Pulmonary artery endothelial cell (primary cell): ENCODE results near the gene GRHL3. TPM values are rescaled to one million over a fixed set of nuclear protein-coding genes. Genes with fewer than 3 reads are reported as not detected.

Source experiments
- DNase-seq: peaks from one replicate; pipeline ENCODE4 v3.0.0-alpha.2; 2011; ENCODE audit warnings: low read depth, low spot score
- total RNA-seq: library from RNA; depleted of rRNA; stranded (reverse); fragments of >200 nt; gene quantifications from 2 replicates; pipeline ENCODE4 v1.2.3, GENCODE V29; 2014

GRHL3 gene
- total RNA-seq, 1 donor from 2014 or later: not detected

DNA sequence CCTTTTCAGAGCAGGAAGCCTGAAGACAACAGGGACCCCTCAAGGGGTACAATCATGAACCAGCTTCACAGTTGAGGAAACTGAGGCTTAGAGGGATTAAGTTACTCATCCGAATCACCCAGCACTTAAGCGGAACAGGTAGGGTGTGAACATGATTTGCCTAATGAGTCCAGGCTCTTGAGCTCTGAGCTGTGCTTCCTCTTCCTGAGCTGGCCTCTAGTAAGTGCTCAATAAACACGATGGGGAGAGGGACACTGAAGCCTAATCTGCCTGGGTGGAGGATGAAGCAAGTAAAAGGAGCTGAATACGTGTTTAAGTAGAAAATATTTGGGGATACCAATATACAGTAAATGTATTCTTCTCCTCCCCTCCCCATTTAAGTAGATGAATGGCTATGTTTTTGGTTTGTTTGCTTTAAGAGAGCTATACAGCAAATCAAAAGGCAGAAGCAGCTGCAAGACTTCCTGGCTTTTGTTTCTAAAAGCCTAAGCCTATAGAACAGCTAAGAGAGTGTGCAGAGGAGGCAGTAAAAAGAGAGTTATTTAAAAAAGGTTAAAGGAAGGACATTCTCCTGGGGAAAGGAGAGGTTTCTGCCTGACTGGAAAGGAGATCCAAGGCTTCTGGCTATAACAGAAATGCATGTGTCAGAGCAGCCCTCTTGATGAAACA is 74.0 kb downstream of the GRHL3 start:
- DNase-seq: no peak

- DNase-seq: no peak
Measured at GRCh38 chr1:24393892-24394291, 74.7 kb downstream of the GRHL3 start.

DNA sequence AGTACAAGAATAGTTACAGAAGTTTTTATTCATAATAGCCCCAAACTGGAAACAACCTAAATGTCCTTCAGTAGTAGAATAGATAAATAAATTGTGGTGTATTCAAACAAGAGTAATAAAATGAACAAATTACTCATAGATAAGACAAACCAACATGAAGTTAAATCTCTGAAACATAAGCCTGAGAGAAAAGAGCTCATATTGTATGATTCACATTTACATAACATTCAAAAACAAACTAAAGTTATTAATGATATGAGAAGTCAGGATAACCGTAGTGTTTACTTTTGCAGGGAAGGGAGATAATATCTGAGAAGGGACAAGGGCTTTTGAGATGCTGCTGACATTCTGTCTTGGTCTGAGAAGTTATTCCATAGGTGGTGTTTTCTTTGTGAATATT is 80.9 kb downstream of the GRHL3 start:
- no peak for DNase-seq

DNA sequence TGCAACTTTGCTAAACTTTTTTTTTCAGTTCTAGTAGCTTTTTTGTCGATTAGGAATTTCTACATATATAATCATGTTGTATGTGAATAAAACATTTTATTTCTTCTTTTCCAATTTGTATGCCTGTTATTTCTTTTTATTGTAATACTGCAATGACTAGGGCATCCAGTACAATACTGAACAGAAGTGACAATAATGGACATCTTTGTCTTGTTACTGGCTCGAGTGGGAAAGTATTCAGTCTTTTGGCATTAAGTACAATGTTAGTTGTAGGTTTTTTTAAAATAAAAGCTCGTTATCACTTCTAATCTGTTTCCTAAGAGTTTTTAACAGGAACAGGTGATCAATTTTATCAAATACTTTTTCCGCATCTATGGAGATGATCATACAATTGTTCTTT is 84.6 kb downstream of the GRHL3 start:
- no peak for DNase-seq

Other genes starting within 250 kb of the GRHL3 start
- gene MYOM3, start 207.2 kb upstream of the GRHL3 start, total RNA-seq: 0.13 and 0.14 TPM in 2 replicates
- gene IL22RA1, start 176.2 kb upstream of the GRHL3 start, total RNA-seq: not detected in 2 replicates
- not detected in 2 replicates for gene IFNLR1, start 132.1 kb upstream of the GRHL3 start, total RNA-seq
- gene STPG1, start 94.4 kb downstream of the GRHL3 start, total RNA-seq: 4.6 and 4.7 TPM in 2 replicates
- gene NIPAL3, start 96.4 kb downstream of the GRHL3 start, total RNA-seq: 28.1 and 31.1 TPM in 2 replicates
- 1.8 and 3.1 TPM in 2 replicates for gene RCAN3, start 183.5 kb downstream of the GRHL3 start, total RNA-seq
- not detected in 2 replicates for gene NCMAP, start 236.7 kb downstream of the GRHL3 start, total RNA-seq